ENCODE measurements around the gene SMAGP.

GRCh38 chr12:51307655-51308593, 37.7 kb upstream of the SMAGP start:
- TF ChIP-seq, protein P1, sequence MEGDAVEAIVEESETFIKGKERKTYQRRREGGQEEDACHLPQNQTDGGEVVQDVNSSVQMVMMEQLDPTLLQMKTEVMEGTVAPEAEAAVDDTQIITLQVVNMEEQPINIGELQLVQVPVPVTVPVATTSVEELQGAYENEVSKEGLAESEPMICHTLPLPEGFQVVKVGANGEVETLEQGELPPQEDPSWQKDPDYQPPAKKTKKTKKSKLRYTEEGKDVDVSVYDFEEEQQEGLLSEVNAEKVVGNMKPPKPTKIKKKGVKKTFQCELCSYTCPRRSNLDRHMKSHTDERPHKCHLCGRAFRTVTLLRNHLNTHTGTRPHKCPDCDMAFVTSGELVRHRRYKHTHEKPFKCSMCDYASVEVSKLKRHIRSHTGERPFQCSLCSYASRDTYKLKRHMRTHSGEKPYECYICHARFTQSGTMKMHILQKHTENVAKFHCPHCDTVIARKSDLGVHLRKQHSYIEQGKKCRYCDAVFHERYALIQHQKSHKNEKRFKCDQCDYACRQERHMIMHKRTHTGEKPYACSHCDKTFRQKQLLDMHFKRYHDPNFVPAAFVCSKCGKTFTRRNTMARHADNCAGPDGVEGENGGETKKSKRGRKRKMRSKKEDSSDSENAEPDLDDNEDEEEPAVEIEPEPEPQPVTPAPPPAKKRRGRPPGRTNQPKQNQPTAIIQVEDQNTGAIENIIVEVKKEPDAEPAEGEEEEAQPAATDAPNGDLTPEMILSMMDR (IDR thresholded peaks at IDR 0.05) = no peak
- no peak for TF ChIP-seq POLR2A (IDR thresholded peaks at IDR 0.05)

All from ovary (tissue), 3 donors.